NCI-H526 (cell line): ENCODE results near the gene PRPS1.
"Not testable (repeated sequence)": the region's sequence is repeated elsewhere in the genome, so short reads cannot be mapped to it uniquely, and the experiment has no call there.

Source experiments
- DNase-seq, 2 experiments: peaks; one replicate each; lab custom pipeline; 2025; lab: John Stamatoyannopoulos, UW

The PRPS1 gene

DNA sequence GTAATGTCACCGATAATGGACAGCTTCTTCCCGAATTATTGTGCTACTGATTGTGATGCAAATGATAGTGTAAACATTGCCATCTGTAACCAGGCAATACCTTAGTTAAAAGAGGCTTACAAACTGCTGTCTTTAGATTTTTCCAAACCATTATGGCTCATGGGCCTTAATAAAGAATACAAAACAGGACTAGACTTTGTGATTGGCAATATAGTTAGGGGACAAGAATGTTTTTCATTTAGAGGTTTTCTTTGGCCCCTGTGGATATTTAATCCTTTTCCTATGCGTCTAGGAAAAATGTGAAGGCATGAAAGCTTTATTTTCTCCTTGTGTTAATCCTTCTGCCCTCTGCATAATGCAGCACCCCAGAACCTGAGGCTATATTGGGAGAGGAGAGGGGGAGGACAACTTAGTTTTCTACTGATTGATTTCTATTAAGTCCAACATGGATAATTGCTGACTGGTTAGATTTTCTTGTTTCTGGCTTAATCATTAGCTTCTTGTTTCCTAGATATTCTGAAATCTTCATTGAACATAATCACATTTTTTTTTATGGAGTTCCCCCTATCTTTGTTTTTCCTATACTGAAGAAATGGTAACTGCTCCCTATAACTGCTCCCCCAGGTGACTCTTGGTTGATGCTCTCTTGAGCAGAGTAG is 1.9 kb downstream of the PRPS1 start:
- DNase-seq: peak in 1 of 2 experiments; percentile 9

- DNase-seq: no peak
Measured at GRCh38 chrX:107632346-107632745, 4.0 kb downstream of the PRPS1 start.

- no peak for DNase-seq
Measured at GRCh38 chrX:107646735-107647134, 18.4 kb downstream of the PRPS1 start.

DNA sequence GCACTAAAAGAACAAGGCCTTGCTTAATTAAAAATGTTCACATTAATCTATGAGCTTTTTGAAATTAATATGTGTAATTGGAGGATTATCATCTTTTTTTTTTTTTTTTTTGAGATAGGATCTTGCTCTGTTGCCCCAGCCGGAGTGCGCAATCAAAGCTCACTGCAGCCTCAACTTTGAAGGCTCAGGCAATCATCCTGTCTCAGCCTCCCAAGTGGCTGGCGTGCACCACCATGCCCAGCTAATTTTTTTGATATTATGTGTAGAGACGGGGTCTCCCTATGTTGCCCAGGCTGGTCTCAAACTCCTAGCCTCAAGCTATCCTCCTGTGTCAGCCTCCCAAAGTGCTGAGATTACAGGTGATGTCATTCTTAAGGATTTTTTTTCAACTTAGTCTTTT is 20.0 kb downstream of the PRPS1 start:
- DNase-seq: no peak

- DNase-seq: no peak
Measured at GRCh38 chrX:107654566-107654871, 26.2 kb downstream of the PRPS1 start.

- peak; percentile 36 to 70 for DNase-seq
Measured at GRCh38 chrX:107654872-107655761, 26.8 kb downstream of the PRPS1 start.

GRCh38 chrX:107656978-107657377 is 28.7 kb downstream of the PRPS1 start:
- DNase-seq: no peak

GRCh38 chrX:107658660-107659059 is 30.4 kb downstream of the PRPS1 start:
- DNase-seq: no peak

GRCh38 chrX:107659286-107659685 is 31.0 kb downstream of the PRPS1 start:
- DNase-seq: no peak

DNA sequence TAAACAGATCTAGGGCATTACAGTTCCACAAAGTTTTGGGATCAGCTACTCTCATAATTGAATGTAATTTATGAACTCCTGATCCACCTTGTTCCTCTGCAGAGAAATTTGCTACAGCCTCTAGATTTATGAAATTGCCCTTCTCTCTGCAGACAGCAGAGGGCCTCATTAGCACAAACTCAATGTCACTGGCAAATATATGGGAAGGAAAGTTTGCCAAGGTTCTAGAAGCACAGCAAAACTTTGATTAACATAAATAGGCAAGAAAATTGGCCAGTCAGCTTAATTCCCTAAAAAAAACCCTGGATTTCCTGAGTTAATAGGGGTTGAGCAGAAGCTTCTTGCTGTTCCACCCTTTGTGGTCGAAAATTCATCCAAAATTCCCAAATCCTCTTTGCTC is 31.5 kb downstream of the PRPS1 start:
- peak in 1 of 2 experiments; percentile 26 for DNase-seq

GRCh38 chrX:107662145-107662544 is 33.8 kb downstream of the PRPS1 start:
- no peak for DNase-seq

DNA sequence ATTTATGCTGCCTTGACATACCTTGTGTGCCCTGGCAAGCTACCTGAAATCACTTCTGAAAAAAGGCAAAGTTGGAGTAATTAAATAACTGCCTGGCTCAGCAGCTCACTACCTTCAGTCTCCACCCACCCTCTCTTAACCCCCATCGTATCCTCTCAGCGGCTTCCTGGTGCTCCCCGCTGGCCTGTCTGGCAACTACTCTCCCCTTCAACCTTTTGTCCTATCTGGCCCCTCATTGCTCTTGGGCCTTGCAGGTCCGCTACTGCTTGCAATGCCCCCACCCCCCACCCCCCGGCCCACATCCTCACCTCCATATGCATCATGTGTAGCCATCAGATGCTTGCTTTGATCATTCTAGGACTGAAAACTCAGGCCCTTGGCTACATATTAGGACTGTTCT is 34.5 kb downstream of the PRPS1 start:
- DNase-seq: no peak

GRCh38 chrX:107666931-107667330 is 38.6 kb downstream of the PRPS1 start:
- DNase-seq: no peak

GRCh38 chrX:107667426-107667825 is 39.1 kb downstream of the PRPS1 start:
- DNase-seq: no peak

DNA sequence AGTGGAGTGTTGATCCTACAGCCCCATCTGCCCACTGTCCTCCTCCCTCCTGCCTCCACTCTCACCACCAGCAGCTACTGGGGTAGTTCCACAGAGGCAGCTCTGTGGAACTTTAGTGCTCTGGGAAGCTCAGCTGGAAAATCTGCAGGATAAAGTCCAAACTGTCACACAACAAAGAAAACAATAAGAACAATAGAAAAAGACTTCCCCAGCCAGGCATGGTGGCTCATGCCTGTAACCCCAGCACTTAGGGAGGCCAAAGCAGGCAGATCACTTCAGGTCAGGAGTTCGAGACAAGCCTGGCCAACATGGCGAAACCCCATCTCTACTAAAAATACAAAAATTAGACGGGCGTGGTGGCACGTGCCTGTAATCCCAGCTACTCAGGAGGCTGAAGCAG is 40.4 kb downstream of the PRPS1 start:
- DNase-seq: not testable (repeated sequence)

- DNase-seq: no peak
Measured at GRCh38 chrX:107669261-107669660, 41.0 kb downstream of the PRPS1 start.

DNA sequence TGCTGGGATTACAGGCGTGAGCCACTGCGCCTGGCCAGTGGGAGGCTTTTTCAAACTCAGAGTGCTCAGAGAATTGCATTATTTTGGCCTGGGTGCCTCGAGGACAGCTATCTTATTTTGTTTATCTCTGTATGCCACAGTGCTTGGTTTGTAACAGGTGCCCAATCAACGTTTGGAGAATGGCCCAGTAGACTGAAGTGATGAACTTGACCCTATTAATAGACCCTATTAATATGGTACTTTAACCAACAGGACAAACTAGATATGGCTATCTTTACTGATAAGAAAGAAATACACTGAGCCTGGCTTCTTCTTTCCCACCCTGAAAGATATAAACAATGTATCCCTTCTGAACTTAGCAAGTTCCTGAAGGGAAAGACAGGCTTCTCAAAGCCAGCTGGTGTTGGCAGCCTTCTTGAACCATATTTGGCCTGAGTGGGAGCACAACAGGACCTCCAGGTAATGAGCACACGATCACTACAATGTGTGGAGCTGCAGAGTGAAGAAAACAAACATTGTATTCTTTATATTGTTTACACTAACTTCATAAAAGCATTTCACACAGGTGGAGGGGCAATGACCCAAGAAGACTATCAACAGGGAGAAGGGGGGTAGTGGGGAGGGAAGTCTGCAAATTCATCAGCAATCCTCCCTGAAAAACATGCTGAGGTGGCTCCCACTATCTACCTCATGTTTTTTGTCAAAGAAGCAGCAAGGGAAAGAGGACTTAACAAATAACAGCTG is 41.7 kb downstream of the PRPS1 start:
- DNase-seq: no peak

GRCh38 chrX:107671256-107671655 is 42.9 kb downstream of the PRPS1 start:
- DNase-seq: not testable (repeated sequence)

DNA sequence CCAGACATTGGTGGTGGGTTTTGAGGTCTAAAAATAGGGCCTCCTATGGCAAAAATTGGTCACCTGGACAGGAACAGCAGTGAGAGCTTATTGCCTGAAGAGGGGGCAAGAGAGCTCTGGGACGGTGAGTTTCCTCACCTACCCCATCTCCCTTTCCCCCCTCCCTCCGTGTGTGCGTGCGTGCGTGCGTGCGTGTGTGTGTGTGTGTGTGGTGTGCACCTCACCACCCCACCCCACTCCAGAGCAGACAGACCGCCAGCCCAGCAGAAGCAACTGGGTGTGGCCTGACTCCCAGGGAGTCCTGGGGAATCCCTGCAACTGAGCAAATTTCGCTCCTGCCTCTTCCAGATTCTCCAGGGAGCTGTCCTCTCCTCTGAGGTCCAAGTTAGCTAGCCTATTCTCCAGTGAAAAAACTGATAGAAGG is 44.7 kb downstream of the PRPS1 start:
- peak; percentile 61 to 87 for DNase-seq

- DNase-seq: no peak
Measured at GRCh38 chrX:107673431-107673830, 45.1 kb downstream of the PRPS1 start.

DNA sequence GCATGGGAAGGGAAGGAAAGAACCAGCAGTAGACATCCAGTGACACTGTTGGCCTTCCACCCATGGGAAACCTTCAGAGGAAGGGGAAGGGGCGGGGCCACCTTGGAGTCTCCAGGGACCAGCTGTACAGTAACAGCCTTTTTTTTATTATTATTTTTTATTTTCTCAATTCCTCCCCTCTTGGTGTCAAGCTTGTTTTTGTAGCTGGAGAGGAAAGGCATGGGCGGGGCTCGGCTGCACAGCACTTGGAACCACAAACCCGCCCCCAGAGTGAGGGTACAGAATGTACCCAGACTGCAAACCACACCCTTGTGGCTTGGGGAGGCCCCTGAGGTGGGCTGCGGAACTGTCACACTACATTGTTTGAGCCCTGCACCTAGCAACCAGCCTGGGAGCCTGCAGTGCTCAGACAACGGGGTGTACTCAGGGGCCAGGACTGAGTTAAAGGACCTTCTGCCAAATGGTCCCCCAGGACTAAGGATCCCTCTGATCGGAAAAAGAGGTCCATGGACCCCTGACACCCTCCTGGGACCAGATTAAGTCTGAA is 45.7 kb downstream of the PRPS1 start:
- peak; percentile 5 to 33 for DNase-seq
